ENCODE measurements around the gene SCP2. TPM values are rescaled to one million over a fixed set of nuclear protein-coding genes. Genes with fewer than 3 reads are reported as not detected.

SCP2 gene
- total and polyA plus RNA-seq, 9 donors, result 58.4 to 161 (median 105) TPM

- TF ChIP-seq EP300 (IDR thresholded peaks at IDR 0.05) (no peak), CTCF (IDR thresholded peaks at IDR 0.05) (no peak), POLR2A (IDR thresholded peaks at IDR 0.05) (no peak)
- Histone ChIP-seq H3K27ac (peak overlapping the region; percentile 79 to 87), H3K4me1 (ENCODE audit: insufficient read depth) (peaks cover 7% of the 10 kb centered on the region), H3K27me3 (no peaks in the 10 kb centered on the region), H3K36me3 (no peaks in the 10 kb centered on the region), H3K4me3 (no peak overlapping the region), H3K9me3 (no peaks in the 10 kb centered on the region)
- 73 to 80% (median 80%) methylated on average over 8 of the region's 8 CpGs for WGBS, 3 donors
- intact Hi-C loops (cut with DNase I), result loop anchor here in 1 of 4 donors (10.0 kb wide), 1 partner anchor 100 kb away; no protein-coding TSS in a partner anchor
- DNase-seq, result peak in 3 of 5 donors; percentile 17 to 33 (median 17)
Observed at GRCh38 chr1:53074313-53075154, 147.5 kb downstream of the SCP2 start.

- Histone ChIP-seq H3K36me3 (no peaks in the 10 kb centered on the region), H3K27me3 (no peaks in the 10 kb centered on the region), H3K4me1 (ENCODE audit: insufficient read depth) (peaks cover 7% of the 10 kb centered on the region), H3K27ac (peak overlapping the region; percentile 11 to 87), H3K9me3 (no peaks in the 10 kb centered on the region), H3K4me3 (no peak overlapping the region)
- 98 to 99% (median 98%) methylated on average over 4 of the region's 4 CpGs for WGBS, 3 donors
- DNase-seq, result peak in 3 of 5 donors; percentile 20 to 36 (median 21)
- intact Hi-C loops (cut with DNase I), result loop anchor here in 1 of 4 donors (10.0 kb wide), 1 partner anchor 100 kb away; no protein-coding TSS in a partner anchor
- TF ChIP-seq CTCF (IDR thresholded peaks at IDR 0.05) (no peak), EP300 (IDR thresholded peaks at IDR 0.05) (no peak), POLR2A (IDR thresholded peaks at IDR 0.05) (no peak)
Observed at GRCh38 chr1:53075206-53075605, 148.1 kb downstream of the SCP2 start.

GRCh38 chr1:53075761-53076163 lies 148.7 kb downstream of the SCP2 start:
- no peak overlapping the region for H3K4me3 ChIP-seq
- DNase-seq, result peak in 3 of 5 donors; percentile 37 to 63 (median 51)
- H3K36me3 ChIP-seq, result no peaks in the 10 kb centered on the region
- WGBS, 3 donors, result 64 to 74% (median 68%) methylated on average over 8 of the region's 8 CpGs
- TF ChIP-seq EP300 (IDR thresholded peaks at IDR 0.05) (no peak), CTCF (IDR thresholded peaks at IDR 0.05) (no peak), POLR2A (IDR thresholded peaks at IDR 0.05) (no peak)
- intact Hi-C loops (cut with DNase I), result loop anchor here in 1 of 4 donors (10.0 kb wide), 1 partner anchor 99 kb away; no protein-coding TSS in a partner anchor
- H3K27me3 ChIP-seq, result no peaks in the 10 kb centered on the region
- H3K4me1 ChIP-seq (ENCODE audit: insufficient read depth), result peaks cover 7% of the 10 kb centered on the region
- H3K27ac ChIP-seq, result no peak overlapping the region
- H3K9me3 ChIP-seq, result no peaks in the 10 kb centered on the region

GRCh38 chr1:53076165-53076564 lies 149.1 kb downstream of the SCP2 start:
- Histone ChIP-seq H3K9me3 (no peaks in the 10 kb centered on the region), H3K27ac (no peak overlapping the region), H3K4me1 (ENCODE audit: insufficient read depth) (peaks cover 7% of the 10 kb centered on the region), H3K4me3 (no peak overlapping the region), H3K36me3 (peaks cover 2% of the 10 kb centered on the region), H3K27me3 (no peaks in the 10 kb centered on the region)
- TF ChIP-seq EP300 (IDR thresholded peaks at IDR 0.05) (no peak), POLR2A (IDR thresholded peaks at IDR 0.05) (no peak), CTCF (IDR thresholded peaks at IDR 0.05) (no peak)
- intact Hi-C loops (cut with DNase I), result loop anchor here in 1 of 4 donors (10.0 kb wide), 1 partner anchor 99 kb away; no protein-coding TSS in a partner anchor
- WGBS, 3 donors, result 92 to 94% (median 93%) methylated on average over 8 to 9 of the region's 9 CpGs
- peak in 2 of 5 donors; percentile 20 to 33 for DNase-seq
